ENCODE measurements around the gene FUT2.

DNA sequence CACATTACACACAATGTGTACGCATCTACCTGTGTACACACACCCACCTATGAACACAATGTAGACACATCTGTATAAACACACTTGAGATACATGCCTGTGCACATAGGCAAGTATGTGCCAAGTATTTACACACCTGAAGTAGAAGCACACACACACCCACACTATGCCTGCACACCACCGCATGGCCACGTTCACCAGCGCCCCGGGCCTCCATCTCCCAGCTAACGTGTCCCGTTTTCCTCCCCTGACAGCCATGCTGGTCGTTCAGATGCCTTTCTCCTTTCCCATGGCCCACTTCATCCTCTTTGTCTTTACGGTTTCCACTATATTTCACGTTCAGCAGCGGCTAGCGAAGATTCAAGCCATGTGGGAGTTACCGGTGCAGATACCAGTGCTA lies 6.9 kb downstream of the FUT2 start:
- TF ChIP-seq, protein P1, sequence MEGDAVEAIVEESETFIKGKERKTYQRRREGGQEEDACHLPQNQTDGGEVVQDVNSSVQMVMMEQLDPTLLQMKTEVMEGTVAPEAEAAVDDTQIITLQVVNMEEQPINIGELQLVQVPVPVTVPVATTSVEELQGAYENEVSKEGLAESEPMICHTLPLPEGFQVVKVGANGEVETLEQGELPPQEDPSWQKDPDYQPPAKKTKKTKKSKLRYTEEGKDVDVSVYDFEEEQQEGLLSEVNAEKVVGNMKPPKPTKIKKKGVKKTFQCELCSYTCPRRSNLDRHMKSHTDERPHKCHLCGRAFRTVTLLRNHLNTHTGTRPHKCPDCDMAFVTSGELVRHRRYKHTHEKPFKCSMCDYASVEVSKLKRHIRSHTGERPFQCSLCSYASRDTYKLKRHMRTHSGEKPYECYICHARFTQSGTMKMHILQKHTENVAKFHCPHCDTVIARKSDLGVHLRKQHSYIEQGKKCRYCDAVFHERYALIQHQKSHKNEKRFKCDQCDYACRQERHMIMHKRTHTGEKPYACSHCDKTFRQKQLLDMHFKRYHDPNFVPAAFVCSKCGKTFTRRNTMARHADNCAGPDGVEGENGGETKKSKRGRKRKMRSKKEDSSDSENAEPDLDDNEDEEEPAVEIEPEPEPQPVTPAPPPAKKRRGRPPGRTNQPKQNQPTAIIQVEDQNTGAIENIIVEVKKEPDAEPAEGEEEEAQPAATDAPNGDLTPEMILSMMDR (IDR thresholded peaks at IDR 0.05) = no peak
- TF ChIP-seq POLR2A (IDR thresholded peaks at IDR 0.05) = no peak
